ENCODE results near the gene TBC1D23.

- TF ChIP-seq, protein P1, sequence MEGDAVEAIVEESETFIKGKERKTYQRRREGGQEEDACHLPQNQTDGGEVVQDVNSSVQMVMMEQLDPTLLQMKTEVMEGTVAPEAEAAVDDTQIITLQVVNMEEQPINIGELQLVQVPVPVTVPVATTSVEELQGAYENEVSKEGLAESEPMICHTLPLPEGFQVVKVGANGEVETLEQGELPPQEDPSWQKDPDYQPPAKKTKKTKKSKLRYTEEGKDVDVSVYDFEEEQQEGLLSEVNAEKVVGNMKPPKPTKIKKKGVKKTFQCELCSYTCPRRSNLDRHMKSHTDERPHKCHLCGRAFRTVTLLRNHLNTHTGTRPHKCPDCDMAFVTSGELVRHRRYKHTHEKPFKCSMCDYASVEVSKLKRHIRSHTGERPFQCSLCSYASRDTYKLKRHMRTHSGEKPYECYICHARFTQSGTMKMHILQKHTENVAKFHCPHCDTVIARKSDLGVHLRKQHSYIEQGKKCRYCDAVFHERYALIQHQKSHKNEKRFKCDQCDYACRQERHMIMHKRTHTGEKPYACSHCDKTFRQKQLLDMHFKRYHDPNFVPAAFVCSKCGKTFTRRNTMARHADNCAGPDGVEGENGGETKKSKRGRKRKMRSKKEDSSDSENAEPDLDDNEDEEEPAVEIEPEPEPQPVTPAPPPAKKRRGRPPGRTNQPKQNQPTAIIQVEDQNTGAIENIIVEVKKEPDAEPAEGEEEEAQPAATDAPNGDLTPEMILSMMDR (IDR thresholded peaks at IDR 0.05; ENCODE audit: low read depth, low read length, poor library complexity, severe bottlenecking) = peak; percentile 83
- TF ChIP-seq EZH2phosphoT487 (IDR thresholded peaks at IDR 0.05; ENCODE audit: borderline replicate concordance, low read length) = no peak
These were observed 6.5 kb upstream of the TBC1D23 start for GRCh38 chr3:100254168-100254777.

All from DOHH2 (cell line).